Measurements from ENCODE around the gene RPL27A. TPM values are rescaled to one million over a fixed set of nuclear protein-coding genes. Genes with fewer than 3 reads are reported as not detected.

Gene RPL27A
- total RNA-seq, 1 experiment from 2014 or later = 585 TPM

DNA sequence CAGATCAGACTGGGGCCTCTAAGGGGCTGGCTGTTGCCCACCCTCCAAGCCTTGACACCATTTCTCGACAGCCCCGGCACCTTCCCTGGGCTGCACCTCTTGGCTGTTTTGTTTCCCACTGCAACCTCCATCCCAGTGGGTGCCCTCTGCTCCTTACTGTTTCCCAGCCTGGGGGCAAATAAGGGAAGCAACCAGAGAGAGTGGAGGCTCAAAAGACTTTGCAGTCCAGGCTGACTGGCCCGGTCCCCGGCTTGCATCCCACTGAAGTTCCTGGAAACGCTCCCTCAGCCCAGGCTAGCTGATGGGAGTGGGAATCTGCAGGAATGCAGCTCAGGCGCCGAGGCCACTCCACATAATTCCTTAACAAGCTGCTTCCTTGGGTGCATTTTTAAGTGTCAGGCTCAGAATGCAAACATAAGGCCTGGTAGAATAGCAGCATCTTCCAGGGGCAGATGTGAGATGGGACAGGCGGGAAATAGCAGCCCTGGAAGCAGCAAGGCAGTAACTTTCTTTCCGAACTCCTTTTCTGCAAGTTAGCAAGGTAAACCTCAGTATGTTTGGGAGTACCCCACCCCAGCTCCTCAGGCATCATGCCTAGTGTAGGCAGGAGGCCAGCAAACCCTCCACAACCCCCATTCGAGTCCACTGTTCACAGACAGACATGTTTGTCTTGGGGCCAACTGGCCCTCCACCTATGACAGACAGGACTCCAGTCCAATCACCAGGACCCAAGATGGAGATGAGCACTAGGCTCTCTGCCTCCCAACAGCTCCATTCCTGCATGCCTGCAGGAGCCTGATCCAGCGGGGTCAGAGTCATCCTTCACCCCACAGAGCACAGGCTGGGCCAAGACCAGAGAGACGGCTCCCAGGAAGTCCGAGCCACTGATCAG is 39.3 kb downstream of the RPL27A start:
- H3K36me3 Mint-ChIP-seq (ENCODE audit: insufficient read depth, unreplicated experiment) = peaks cover 30% of the 10 kb centered on the region
- H3K27ac Mint-ChIP-seq (ENCODE audit: unreplicated experiment) = peak overlapping the region; percentile 95
- H3K27me3 Mint-ChIP-seq (ENCODE audit: unreplicated experiment) = no peaks in the 10 kb centered on the region
- TF ChIP-seq CTCF (IDR thresholded peaks at IDR 0.05; ENCODE audit: unreplicated experiment) = no peak
- DNase-seq = no peak
- CTCF ChIA-PET = interaction anchor here (1.4 to 1.8 kb wide), 2 partner anchors 36 to 73 kb away, joined by 4 read pairs; no protein-coding TSS in a partner anchor
- no peaks in the 10 kb centered on the region for H3K9me3 Mint-ChIP-seq (ENCODE audit: low read depth, unreplicated experiment)
- H3K4me3 Mint-ChIP-seq (ENCODE audit: low read depth, unreplicated experiment) = peak overlapping the region; percentile 56
- intact Hi-C loops (cut with micrococcal nuclease; ENCODE audit: unreplicated experiment) = loop anchor here (2.0 to 5.0 kb wide), 2 partner anchors 21 to 35 kb away; no protein-coding TSS in a partner anchor
- BruUV-seq (replicated peaks) = no TSS peak
- H3K4me1 Mint-ChIP-seq (ENCODE audit: low read depth, unreplicated experiment) = peaks cover 58% of the 10 kb centered on the region

- peaks cover 21% of the 10 kb centered on the region for H3K36me3 Mint-ChIP-seq (ENCODE audit: insufficient read depth, unreplicated experiment)
- peaks cover 49% of the 10 kb centered on the region for H3K4me1 Mint-ChIP-seq (ENCODE audit: low read depth, unreplicated experiment)
- no TSS peak for BruUV-seq (replicated peaks)
- no peak for DNase-seq
- no peak for TF ChIP-seq CTCF (IDR thresholded peaks at IDR 0.05; ENCODE audit: unreplicated experiment)
- H3K27me3 Mint-ChIP-seq (ENCODE audit: unreplicated experiment) = no peaks in the 10 kb centered on the region
- intact Hi-C loops (cut with micrococcal nuclease; ENCODE audit: unreplicated experiment) = loop anchor here (5.0 kb wide), 1 partner anchor 36 kb away; no protein-coding TSS in a partner anchor
- H3K9me3 Mint-ChIP-seq (ENCODE audit: low read depth, unreplicated experiment) = no peaks in the 10 kb centered on the region
- H3K4me3 Mint-ChIP-seq (ENCODE audit: low read depth, unreplicated experiment) = no peak overlapping the region
- H3K27ac Mint-ChIP-seq (ENCODE audit: unreplicated experiment) = peak overlapping the region; percentile 3
- CTCF ChIA-PET = no interaction called here
These were observed 40.2 kb downstream of the RPL27A start for GRCh38 chr11:8722809-8723208.

DNA sequence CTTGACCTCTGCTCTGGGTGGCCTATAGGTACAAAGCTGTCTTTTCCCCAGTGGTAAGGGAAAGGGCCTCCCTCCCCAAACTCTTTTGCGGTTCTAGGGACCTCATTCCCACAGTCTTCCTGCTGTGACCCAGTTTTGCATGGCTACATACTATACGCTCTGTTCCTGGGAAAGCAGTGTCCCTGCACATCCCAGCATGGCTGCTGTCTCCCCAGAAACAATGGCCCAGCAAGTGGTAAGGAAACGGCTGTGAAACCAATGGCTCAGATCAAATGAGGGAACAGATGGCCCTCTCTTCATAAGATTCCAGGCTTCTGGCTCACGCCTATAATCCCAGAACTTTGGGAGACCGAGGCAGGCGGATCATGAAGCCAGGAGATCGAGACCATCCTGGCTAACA is 41.1 kb downstream of the RPL27A start:
- no TSS peak for BruUV-seq (replicated peaks)
- Mint-ChIP-seq H3K4me1 (ENCODE audit: low read depth, unreplicated experiment) (peaks cover 40% of the 10 kb centered on the region), H3K9me3 (ENCODE audit: low read depth, unreplicated experiment) (no peaks in the 10 kb centered on the region), H3K4me3 (ENCODE audit: low read depth, unreplicated experiment) (no peak overlapping the region), H3K36me3 (ENCODE audit: insufficient read depth, unreplicated experiment) (peaks cover 20% of the 10 kb centered on the region), H3K27me3 (ENCODE audit: unreplicated experiment) (no peaks in the 10 kb centered on the region), H3K27ac (ENCODE audit: unreplicated experiment) (no peak overlapping the region)
- intact Hi-C loops (cut with micrococcal nuclease; ENCODE audit: unreplicated experiment) = loop anchor here (5.0 kb wide), 1 partner anchor 36 kb away; no protein-coding TSS in a partner anchor
- CTCF ChIA-PET = no interaction called here
- no peak for TF ChIP-seq CTCF (IDR thresholded peaks at IDR 0.05; ENCODE audit: unreplicated experiment)
- no peak for DNase-seq

- Mint-ChIP-seq H3K4me1 (ENCODE audit: low read depth, unreplicated experiment) (peaks cover 33% of the 10 kb centered on the region), H3K4me3 (ENCODE audit: low read depth, unreplicated experiment) (no peak overlapping the region), H3K27me3 (ENCODE audit: unreplicated experiment) (no peaks in the 10 kb centered on the region), H3K9me3 (ENCODE audit: low read depth, unreplicated experiment) (no peaks in the 10 kb centered on the region), H3K27ac (ENCODE audit: unreplicated experiment) (no peak overlapping the region), H3K36me3 (ENCODE audit: insufficient read depth, unreplicated experiment) (peaks cover 20% of the 10 kb centered on the region)
- CTCF ChIA-PET = no interaction called here
- no peak for TF ChIP-seq CTCF (IDR thresholded peaks at IDR 0.05; ENCODE audit: unreplicated experiment)
- intact Hi-C loops (cut with micrococcal nuclease; ENCODE audit: unreplicated experiment) = loop anchor here (5.0 kb wide), 1 partner anchor 37 kb away; no protein-coding TSS in a partner anchor
- no peak for DNase-seq
- no TSS peak for BruUV-seq (replicated peaks)
These were observed 42.1 kb downstream of the RPL27A start for GRCh38 chr11:8724682-8725081.
